Measurements from ENCODE around the gene EML1. TPM values are rescaled to one million over a fixed set of nuclear protein-coding genes. Genes with fewer than 3 reads are reported as not detected.

Gene EML1
- total and polyA plus RNA-seq, 2 of the 13 experiments (the other 11 are each of a cell fraction or from before 2014, with no cell fraction given): 0.59 to 1.7 TPM

- Histone ChIP-seq H3K4me3 (replicated peaks in 1 of 3; ENCODE audit: insufficient read depth in 1 of 3, low read depth in 2 of 3, low read length in 3 of 3) (no peak overlapping the region), H3K9ac (ENCODE audit: insufficient read depth, low read depth, low read length) (no peak overlapping the region), H3K4me1 (ENCODE audit: insufficient read depth, low read length) (no peaks in the 10 kb centered on the region), H3K27ac (ENCODE audit: extremely low read length, insufficient read depth, low read length) (no peak overlapping the region), H3K4me2 (ENCODE audit: low read depth, low read length) (no peak overlapping the region), H3K79me2 (ENCODE audit: insufficient read depth, low read length) (no peaks in the 10 kb centered on the region), H4K20me1 (ENCODE audit: insufficient read depth, low read length) (no peaks in the 10 kb centered on the region), H3K27me3 (ENCODE audit: control insufficient read depth in 1 of 2, insufficient read depth in 2 of 2, low read length in 2 of 2) (no peaks in the 10 kb centered on the region), H3K9me3 (ENCODE audit: low read length) (no peaks in the 10 kb centered on the region), H2AFZ (ENCODE audit: low read length) (no peak overlapping the region), H3K36me3 (replicated peaks in 1 of 2; ENCODE audit: control insufficient read depth in 1 of 2, insufficient read depth in 2 of 2, low read length in 2 of 2) (no peaks in the 10 kb centered on the region)
- intact Hi-C loops (cut with micrococcal nuclease; ENCODE audit: unreplicated experiment): no loop called here
- no TSS peak for BruUV-seq (replicated peaks)
- ATAC-seq: no peak
- in situ Hi-C loops (cut with HindIII; ENCODE audit: extremely low pct_ligation_motif_present, low pct_unique_long_range_greater_than_20kb): no loop called here
- DNase-seq (ENCODE audit: low spot score): no peak
- WGBS (ENCODE audit: low lambda C conversion rate): 50% methylated on average over 5 of the region's 5 CpGs
- ChIA-PET POLR2A (no interaction called here), CTCF (ENCODE audit: low intra/inter-chr PET ratio, low total read pairs) (no interaction called here)
- no peak for FAIRE-seq
- no peak for TF ChIP-seq ZNF207 (IDR thresholded peaks at IDR 0.05; ENCODE audit: borderline replicate concordance)
- TF ChIP-seq ZSCAN21 (CRISPR knock-in tag; IDR thresholded peaks at IDR 0.05; ENCODE audit: borderline replicate concordance): no peak
These were observed 38.1 kb downstream of the EML1 start for GRCh38 chr14:99831303-99831702.

GRCh38 chr14:99831903-99832685, 38.9 kb downstream of the EML1 start:
- FAIRE-seq (no peak), ATAC-seq (no peak), DNase-seq (ENCODE audit: low spot score) (no peak)
- Histone ChIP-seq H3K4me1 (ENCODE audit: insufficient read depth, low read length) (peaks cover 2% of the 10 kb centered on the region), H2AFZ (ENCODE audit: low read length) (no peak overlapping the region), H3K79me2 (ENCODE audit: insufficient read depth, low read length) (no peaks in the 10 kb centered on the region), H3K27me3 (ENCODE audit: control insufficient read depth in 1 of 2, insufficient read depth in 2 of 2, low read length in 2 of 2) (no peaks in the 10 kb centered on the region), H3K4me3 (replicated peaks in 1 of 3; ENCODE audit: insufficient read depth in 1 of 3, low read depth in 2 of 3, low read length in 3 of 3) (no peak overlapping the region), H4K20me1 (ENCODE audit: insufficient read depth, low read length) (no peaks in the 10 kb centered on the region), H3K36me3 (replicated peaks in 1 of 2; ENCODE audit: control insufficient read depth in 1 of 2, insufficient read depth in 2 of 2, low read length in 2 of 2) (no peaks in the 10 kb centered on the region), H3K27ac (ENCODE audit: extremely low read length, insufficient read depth, low read length) (no peak overlapping the region), H3K9me3 (ENCODE audit: low read length) (no peaks in the 10 kb centered on the region), H3K4me2 (ENCODE audit: low read depth, low read length) (no peak overlapping the region), H3K9ac (ENCODE audit: insufficient read depth, low read depth, low read length) (no peak overlapping the region)
- TF ChIP-seq, protein P1, sequence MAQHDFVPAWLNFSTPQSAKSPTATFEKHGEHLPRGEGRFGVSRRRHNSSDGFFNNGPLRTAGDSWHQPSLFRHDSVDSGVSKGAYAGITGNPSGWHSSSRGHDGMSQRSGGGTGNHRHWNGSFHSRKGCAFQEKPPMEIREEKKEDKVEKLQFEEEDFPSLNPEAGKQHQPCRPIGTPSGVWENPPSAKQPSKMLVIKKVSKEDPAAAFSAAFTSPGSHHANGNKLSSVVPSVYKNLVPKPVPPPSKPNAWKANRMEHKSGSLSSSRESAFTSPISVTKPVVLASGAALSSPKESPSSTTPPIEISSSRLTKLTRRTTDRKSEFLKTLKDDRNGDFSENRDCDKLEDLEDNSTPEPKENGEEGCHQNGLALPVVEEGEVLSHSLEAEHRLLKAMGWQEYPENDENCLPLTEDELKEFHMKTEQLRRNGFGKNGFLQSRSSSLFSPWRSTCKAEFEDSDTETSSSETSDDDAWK (CRISPR knock-in tag; IDR thresholded peaks at IDR 0.05): no peak
- no peak for TF ChIP-seq ZFP36L2 (CRISPR knock-in tag; IDR thresholded peaks at IDR 0.05)
- TF ChIP-seq KLF13 (CRISPR knock-in tag; IDR thresholded peaks at IDR 0.05): no peak
- TF ChIP-seq ZNF362 (CRISPR knock-in tag; IDR thresholded peaks at IDR 0.05; ENCODE audit: borderline replicate concordance): no peak
- TF ChIP-seq RARG (CRISPR knock-in tag; IDR thresholded peaks at IDR 0.05; ENCODE audit: low read depth): no peak
- in situ Hi-C loops (cut with HindIII; ENCODE audit: extremely low pct_ligation_motif_present, low pct_unique_long_range_greater_than_20kb): no loop called here
- no TSS peak for BruUV-seq (replicated peaks)
- intact Hi-C loops (cut with micrococcal nuclease; ENCODE audit: unreplicated experiment): no loop called here
- CTCF ChIA-PET (ENCODE audit: low intra/inter-chr PET ratio, low total read pairs): no interaction called here
- WGBS (ENCODE audit: low lambda C conversion rate): 64% methylated on average over 8 of the region's 8 CpGs
- POLR2A ChIA-PET: no interaction called here
